ENCODE data around the gene CNST. TPM values are rescaled to one million over a fixed set of nuclear protein-coding genes. Genes with fewer than 3 reads are reported as not detected.

Gene CNST
- total and polyA plus RNA-seq, 2 of the 13 experiments (the other 11 are each of a cell fraction or from before 2014, with no cell fraction given): 6.3 to 12.4 TPM

GRCh38 chr1:246699095-246699735, 133.0 kb downstream of the CNST start (continued):
- TF ChIP-seq ZNF253 (CRISPR knock-in tag; IDR thresholded peaks at IDR 0.05; ENCODE audit: borderline replicate concordance) (no peak), MTF1 (CRISPR knock-in tag; IDR thresholded peaks at IDR 0.05) (no peak), ZNF784 (CRISPR knock-in tag; IDR thresholded peaks at IDR 0.05; ENCODE audit: borderline replicate concordance) (no peak), KAT8 (CRISPR knock-in tag; IDR thresholded peaks at IDR 0.05) (peak; percentile 68), ZNF777 (CRISPR knock-in tag; IDR thresholded peaks at IDR 0.05) (0 out of 2 replicates have a peak, but pooled peaks have one; percentile 30), HIC2 (CRISPR knock-in tag; IDR thresholded peaks at IDR 0.05; ENCODE audit: low read depth) (no peak), ZC3H13 (CRISPR knock-in tag; IDR thresholded peaks at IDR 0.05) (no peak), CCDC6 (CRISPR knock-in tag; IDR thresholded peaks at IDR 0.05) (no peak), CBX2 (IDR thresholded peaks at IDR 0.05; ENCODE audit: low read depth, low read length) (no peak), CBX2 (CRISPR knock-in tag; IDR thresholded peaks at IDR 0.05; ENCODE audit: low read depth) (no peak), IRF9 (CRISPR knock-in tag; IDR thresholded peaks at IDR 0.05; ENCODE audit: borderline replicate concordance) (no peak), ZFP41 (CRISPR knock-in tag; IDR thresholded peaks at IDR 0.05; ENCODE audit: borderline replicate concordance) (no peak), E2F2 (CRISPR knock-in tag; IDR thresholded peaks at IDR 0.05; ENCODE audit: borderline replicate concordance) (no peak), ZNF251 (CRISPR knock-in tag; IDR thresholded peaks at IDR 0.05) (no peak), KLF6 (CRISPR knock-in tag; IDR thresholded peaks at IDR 0.05) (no peak), ZNF737 (CRISPR knock-in tag; IDR thresholded peaks at IDR 0.05; ENCODE audit: borderline replicate concordance) (no peak), ZBED4 (CRISPR knock-in tag; IDR thresholded peaks at IDR 0.05; ENCODE audit: borderline replicate concordance) (no peak), PATZ1 (CRISPR knock-in tag; IDR thresholded peaks at IDR 0.05) (no peak)

All from HepG2 (cell line).